ENCODE measurements around the gene SPIN1. TPM values are rescaled to one million over a fixed set of nuclear protein-coding genes. Genes with fewer than 3 reads are reported as not detected.
"Not testable (repeated sequence)": the region's sequence is repeated elsewhere in the genome, so short reads cannot be mapped to it uniquely, and the experiment has no call there.

SPIN1 gene
- total RNA-seq: 67.0 and 89.5 TPM in 2 replicates

- H3K27me3 ChIP-seq (ENCODE audit: control insufficient read depth, insufficient read depth, low read length): no peaks in the 10 kb centered on the region
- TF ChIP-seq, protein P1, sequence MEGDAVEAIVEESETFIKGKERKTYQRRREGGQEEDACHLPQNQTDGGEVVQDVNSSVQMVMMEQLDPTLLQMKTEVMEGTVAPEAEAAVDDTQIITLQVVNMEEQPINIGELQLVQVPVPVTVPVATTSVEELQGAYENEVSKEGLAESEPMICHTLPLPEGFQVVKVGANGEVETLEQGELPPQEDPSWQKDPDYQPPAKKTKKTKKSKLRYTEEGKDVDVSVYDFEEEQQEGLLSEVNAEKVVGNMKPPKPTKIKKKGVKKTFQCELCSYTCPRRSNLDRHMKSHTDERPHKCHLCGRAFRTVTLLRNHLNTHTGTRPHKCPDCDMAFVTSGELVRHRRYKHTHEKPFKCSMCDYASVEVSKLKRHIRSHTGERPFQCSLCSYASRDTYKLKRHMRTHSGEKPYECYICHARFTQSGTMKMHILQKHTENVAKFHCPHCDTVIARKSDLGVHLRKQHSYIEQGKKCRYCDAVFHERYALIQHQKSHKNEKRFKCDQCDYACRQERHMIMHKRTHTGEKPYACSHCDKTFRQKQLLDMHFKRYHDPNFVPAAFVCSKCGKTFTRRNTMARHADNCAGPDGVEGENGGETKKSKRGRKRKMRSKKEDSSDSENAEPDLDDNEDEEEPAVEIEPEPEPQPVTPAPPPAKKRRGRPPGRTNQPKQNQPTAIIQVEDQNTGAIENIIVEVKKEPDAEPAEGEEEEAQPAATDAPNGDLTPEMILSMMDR (IDR thresholded peaks at IDR 0.05; ENCODE audit: insufficient read depth, low read length, severe bottlenecking): peak; percentile 43
- DNase-seq (ENCODE audit: low read depth): no peak
- H3K36me3 ChIP-seq (ENCODE audit: control insufficient read depth, insufficient read depth, low read length): peaks cover 1% of the 10 kb centered on the region
- no peak for FAIRE-seq
- peak within 1 kb of the TSS; percentile 77 for H3K4me3 ChIP-seq (ENCODE audit: low read depth, low read length)
Observed at GRCh38 chr9:88388203-88388885, at the start of gene SPIN1. SPIN1 (plus strand) TSS chr9:88388444; CDS start chr9:88426540, 38,096 bp downstream.

GRCh38 chr9:88339317-88339716 lies 48.9 kb upstream of the SPIN1 start:
- FAIRE-seq (no peak), DNase-seq (ENCODE audit: low read depth) (no peak)
- TF ChIP-seq, protein P1 (IDR thresholded peaks at IDR 0.05; ENCODE audit: insufficient read depth, low read length, severe bottlenecking): no peak
- Histone ChIP-seq H3K4me3 (ENCODE audit: low read depth, low read length) (no peak overlapping the region), H3K36me3 (ENCODE audit: control insufficient read depth, insufficient read depth, low read length) (no peaks in the 10 kb centered on the region), H3K27me3 (ENCODE audit: control insufficient read depth, insufficient read depth, low read length) (no peaks in the 10 kb centered on the region)

DNA sequence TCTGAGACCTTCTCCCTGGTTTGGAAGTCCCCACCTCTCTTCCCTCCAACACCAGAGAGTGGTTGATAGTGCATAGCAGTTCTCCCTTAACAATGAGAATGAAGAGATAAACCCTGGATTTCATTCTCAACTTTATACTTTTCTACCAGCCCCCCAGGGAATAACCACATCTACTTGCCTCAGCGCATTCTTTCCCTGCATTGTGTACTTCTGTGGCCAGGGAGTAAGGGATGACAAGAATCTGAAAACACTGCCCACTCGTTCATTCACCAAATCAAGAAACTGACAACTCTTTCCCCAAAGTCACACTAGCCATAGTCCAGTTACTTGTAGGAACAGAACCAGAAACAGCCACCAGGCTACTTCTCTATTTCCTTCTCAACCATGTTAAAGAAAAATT lies 46.0 kb upstream of the SPIN1 start:
- no peak overlapping the region for H3K4me3 ChIP-seq (ENCODE audit: low read depth, low read length)
- no peaks in the 10 kb centered on the region for H3K27me3 ChIP-seq (ENCODE audit: control insufficient read depth, insufficient read depth, low read length)
- no peaks in the 10 kb centered on the region for H3K36me3 ChIP-seq (ENCODE audit: control insufficient read depth, insufficient read depth, low read length)
- DNase-seq (ENCODE audit: low read depth) (peak; percentile 13), FAIRE-seq (no peak)
- TF ChIP-seq, protein P1 (IDR thresholded peaks at IDR 0.05; ENCODE audit: insufficient read depth, low read length, severe bottlenecking): no peak

GRCh38 chr9:88344013-88344412 lies 44.2 kb upstream of the SPIN1 start:
- FAIRE-seq: no peak
- H3K4me3 ChIP-seq (ENCODE audit: low read depth, low read length): no peak overlapping the region
- no peaks in the 10 kb centered on the region for H3K36me3 ChIP-seq (ENCODE audit: control insufficient read depth, insufficient read depth, low read length)
- DNase-seq (ENCODE audit: low read depth): no peak
- TF ChIP-seq, protein P1 (IDR thresholded peaks at IDR 0.05; ENCODE audit: insufficient read depth, low read length, severe bottlenecking): no peak
- H3K27me3 ChIP-seq (ENCODE audit: control insufficient read depth, insufficient read depth, low read length): no peaks in the 10 kb centered on the region

- not testable (repeated sequence) for H3K4me3 ChIP-seq (ENCODE audit: low read depth, low read length); DNase-seq (ENCODE audit: low read depth); H3K27me3 ChIP-seq (ENCODE audit: control insufficient read depth, insufficient read depth, low read length); FAIRE-seq; H3K36me3 ChIP-seq (ENCODE audit: control insufficient read depth, insufficient read depth, low read length)
Observed at GRCh38 chr9:88350354-88350753, 37.9 kb upstream of the SPIN1 start.

GRCh38 chr9:88355166-88355565 lies 33.1 kb upstream of the SPIN1 start:
- FAIRE-seq (no peak), DNase-seq (ENCODE audit: low read depth) (peak; percentile 84)
- Histone ChIP-seq H3K27me3 (ENCODE audit: control insufficient read depth, insufficient read depth, low read length) (no peaks in the 10 kb centered on the region), H3K36me3 (ENCODE audit: control insufficient read depth, insufficient read depth, low read length) (no peaks in the 10 kb centered on the region), H3K4me3 (ENCODE audit: low read depth, low read length) (no peak overlapping the region)
- TF ChIP-seq, protein P1 (IDR thresholded peaks at IDR 0.05; ENCODE audit: insufficient read depth, low read length, severe bottlenecking): no peak

GRCh38 chr9:88357250-88357649 lies 31.0 kb upstream of the SPIN1 start:
- not testable (repeated sequence) for H3K4me3 ChIP-seq (ENCODE audit: low read depth, low read length); H3K27me3 ChIP-seq (ENCODE audit: control insufficient read depth, insufficient read depth, low read length); H3K36me3 ChIP-seq (ENCODE audit: control insufficient read depth, insufficient read depth, low read length); DNase-seq (ENCODE audit: low read depth); FAIRE-seq

Data from bronchial epithelial cell (primary cell).